Erythroblast (primary cell): ENCODE measurements around the gene HSD17B2.

Source experiments
- DNase-seq, 2 experiments: peaks; one replicate each; lab custom pipeline; 2025; lab: John Stamatoyannopoulos, UW
- GATA1 ChIP-seq: IDR thresholded peaks from 2 replicates; pipeline ENCODE4 v1.6.1; 2011; ENCODE audit warnings: low read depth, mild to moderate bottlenecking, control low read depth, low read length, moderate library complexity
- POLR2A ChIP-seq: IDR thresholded peaks from 2 replicates; pipeline ENCODE4 v1.6.1; 2011; ENCODE audit warnings: mild to moderate bottlenecking, low read length

HSD17B2 gene

GRCh38 chr16:82067042-82067803 is 32.2 kb downstream of the HSD17B2 start:
- no peak for DNase-seq
- TF ChIP-seq GATA1 = no peak
- TF ChIP-seq POLR2A = no peak

- TF ChIP-seq GATA1 (no peak), POLR2A (no peak)
These were observed 32.8 kb downstream of the HSD17B2 start for GRCh38 chr16:82067804-82068325.

GRCh38 chr16:82070656-82071369 is 35.8 kb downstream of the HSD17B2 start:
- DNase-seq = no peak
- TF ChIP-seq GATA1 = no peak
- no peak for TF ChIP-seq POLR2A

More at GRCh38 chr16:82067804-82068325, 32.8 kb downstream of the HSD17B2 start:
- no peak for DNase-seq

- DNase-seq = no peak
- TF ChIP-seq POLR2A (no peak), GATA1 (no peak)
These were observed 36.4 kb downstream of the HSD17B2 start for GRCh38 chr16:82071421-82071820.

GRCh38 chr16:82072313-82072712 is 37.3 kb downstream of the HSD17B2 start:
- no peak for DNase-seq
- TF ChIP-seq GATA1 = no peak
- no peak for TF ChIP-seq POLR2A

GRCh38 chr16:82074019-82074558 is 39.0 kb downstream of the HSD17B2 start:
- TF ChIP-seq POLR2A (no peak), GATA1 (no peak)
- DNase-seq = no peak

- DNase-seq = no peak
- TF ChIP-seq GATA1 = no peak
- no peak for TF ChIP-seq POLR2A
These were observed 43.1 kb downstream of the HSD17B2 start for GRCh38 chr16:82078125-82078524.

- DNase-seq = no peak
- no peak for TF ChIP-seq POLR2A
- TF ChIP-seq GATA1 = no peak
These were observed 44.8 kb downstream of the HSD17B2 start for GRCh38 chr16:82079892-82080291.

GRCh38 chr16:82081264-82081663 is 46.2 kb downstream of the HSD17B2 start:
- no peak for DNase-seq

GRCh38 chr16:82082097-82082496 is 47.0 kb downstream of the HSD17B2 start:
- TF ChIP-seq POLR2A (no peak), GATA1 (no peak)
- DNase-seq = no peak

More at GRCh38 chr16:82081264-82081663, 46.2 kb downstream of the HSD17B2 start:
- no peak for TF ChIP-seq GATA1
- no peak for TF ChIP-seq POLR2A

GRCh38 chr16:82082543-82083244 is 47.6 kb downstream of the HSD17B2 start:
- no peak for TF ChIP-seq POLR2A
- TF ChIP-seq GATA1 = no peak
- no peak for DNase-seq

GRCh38 chr16:82083710-82084353 is 48.8 kb downstream of the HSD17B2 start:
- DNase-seq = no peak
- TF ChIP-seq GATA1 (no peak), POLR2A (no peak)

GRCh38 chr16:82085011-82085779 is 50.1 kb downstream of the HSD17B2 start:
- no peak for DNase-seq
- no peak for TF ChIP-seq GATA1
- TF ChIP-seq POLR2A = no peak
